HepG2 (cell line): Measurements from ENCODE around the gene ULBP2. TPM values are rescaled to one million over a fixed set of nuclear protein-coding genes. Genes with fewer than 3 reads are reported as not detected.

Experiments
- DNMT1 ChIP-seq: sonication (generic); formaldehyde crosslinking; IDR thresholded peaks from 2 replicates; pipeline ENCODE4 v1.5.1; 2020; ENCODE audit warnings: mild to moderate bottlenecking, missing genetic modification reagents
- ETV6 ChIP-seq: sonication (generic); formaldehyde crosslinking; conservative IDR thresholded peaks from 2 replicates; pipeline ENCODE4 v1.4.0; 2020; ENCODE audit warnings: missing genetic modification reagents
- GATAD2A ChIP-seq: IDR thresholded peaks from 2 replicates; pipeline ENCODE4 v1.6.1; 2016
- HDAC2 ChIP-seq: sonication (generic); formaldehyde crosslinking; IDR thresholded peaks from 2 replicates; pipeline ENCODE4 v1.4.0; 2020; ENCODE audit warnings: missing genetic modification reagents
- IKZF4 ChIP-seq: sonication (generic); formaldehyde crosslinking; IDR thresholded peaks from 2 replicates; pipeline ENCODE4 v1.5.1; 2020; ENCODE audit warnings: borderline replicate concordance, mild to moderate bottlenecking, low read depth, missing genetic modification reagents; ENCODE audit errors: not compliant biosample characterization
- KDM2A ChIP-seq: sonication (generic); formaldehyde crosslinking; IDR thresholded peaks from 2 replicates; pipeline ENCODE4 v1.4.0; 2020; ENCODE audit warnings: low read depth, missing genetic modification reagents, borderline replicate concordance
- MAZ ChIP-seq, 2 experiments: sonication (generic) in 1 of 2; formaldehyde crosslinking in 1 of 2; IDR thresholded peaks; 2 replicates each; pipeline versions ENCODE4 v1.5.0 to v1.6.1; 2012 to 2020; ENCODE audit warnings: low read depth in 2 of 2, mild to moderate bottlenecking in 2 of 2, borderline replicate concordance in 1 of 2, improper control_type of control experiment in 1 of 2, low read length in 1 of 2, missing genetic modification reagents in 1 of 2, moderate library complexity in 1 of 2
- MTA3 ChIP-seq: sonication (generic); formaldehyde crosslinking; IDR thresholded peaks from 2 replicates; pipeline ENCODE4 v1.4.0; 2020; ENCODE audit warnings: missing genetic modification reagents
- MTF1 ChIP-seq: sonication (generic); formaldehyde crosslinking; IDR thresholded peaks from 2 replicates; pipeline ENCODE4 v1.5.0; 2020; ENCODE audit warnings: missing genetic modification reagents
- PCBP1 ChIP-seq: fragments of 200-400 bp; formaldehyde crosslinking; IDR thresholded peaks from 2 replicates; pipeline ENCODE4 v1.6.1; 2017; ENCODE audit warnings: mild to moderate bottlenecking, low read depth, low read length, borderline replicate concordance
- PRMT3 ChIP-seq: sonication (generic); formaldehyde crosslinking; IDR thresholded peaks from 2 replicates; pipeline ENCODE4 v1.8.1; 2022; ENCODE audit warnings: low read depth, mild to moderate bottlenecking, moderate library complexity, missing genetic modification reagents, borderline replicate concordance
- SKIL ChIP-seq: sonication (generic); formaldehyde crosslinking; IDR thresholded peaks from 2 replicates; pipeline ENCODE4 v1.8.0; 2022; ENCODE audit warnings: missing genetic modification reagents, mild to moderate bottlenecking, moderate library complexity, borderline replicate concordance
- SMARCE1 ChIP-seq: fragments of 450-650 bp; IDR thresholded peaks from 2 replicates; pipeline ENCODE4 v1.6.1; 2017; ENCODE audit warnings: borderline replicate concordance
- TFAP4 ChIP-seq: sonication (generic); IDR thresholded peaks from 2 replicates; pipeline ENCODE4 v1.6.1; 2016; ENCODE audit warnings: low read depth, borderline replicate concordance
- TFE3 ChIP-seq: IDR thresholded peaks from 2 replicates; pipeline ENCODE4 v1.6.1; 2016
- ZBTB7B ChIP-seq: sonication (generic); formaldehyde crosslinking; IDR thresholded peaks from 2 replicates; pipeline ENCODE4 v1.4.0; 2020; ENCODE audit warnings: missing genetic modification reagents
- ZNF101 ChIP-seq: sonication (generic); formaldehyde crosslinking; IDR thresholded peaks from 2 replicates; pipeline ENCODE4 v1.4.0; 2020; ENCODE audit warnings: mild to moderate bottlenecking, low read depth, missing genetic modification reagents, borderline replicate concordance
- ZNF207 ChIP-seq: fragments of 450-650 bp; IDR thresholded peaks from 2 replicates; pipeline ENCODE4 v1.6.1; 2016; ENCODE audit warnings: antibody characterized with exemption, borderline replicate concordance
- ZNF317 ChIP-seq: sonication (generic); formaldehyde crosslinking; IDR thresholded peaks from 2 replicates; pipeline ENCODE4 v1.5.0; 2020; ENCODE audit warnings: mild to moderate bottlenecking, missing genetic modification reagents
- ZNF546 ChIP-seq: sonication (generic); formaldehyde crosslinking; conservative IDR thresholded peaks from 2 replicates; pipeline ENCODE4 v1.8.1; 2023; ENCODE audit warnings: mild to moderate bottlenecking, missing genetic modification reagents
- ZNF552 ChIP-seq: sonication (generic); formaldehyde crosslinking; IDR thresholded peaks from 2 replicates; pipeline ENCODE4 v1.9.0; 2022; ENCODE audit warnings: missing genetic modification reagents, mild to moderate bottlenecking, borderline replicate concordance
- ZNF589 ChIP-seq: sonication (generic); formaldehyde crosslinking; conservative IDR thresholded peaks from 2 replicates; pipeline ENCODE4 v1.8.0; 2022; ENCODE audit warnings: mild to moderate bottlenecking, moderate library complexity, missing genetic modification reagents
- ZNF710 ChIP-seq: sonication (generic); formaldehyde crosslinking; IDR thresholded peaks from 2 replicates; pipeline ENCODE4 v1.5.0; 2020; ENCODE audit warnings: mild to moderate bottlenecking, missing genetic modification reagents, borderline replicate concordance
- ZNF772 ChIP-seq: sonication (generic); formaldehyde crosslinking; IDR thresholded peaks from 2 replicates; pipeline ENCODE4 v1.5.0; 2020; ENCODE audit warnings: mild to moderate bottlenecking, missing genetic modification reagents
- polyA plus RNA-seq, 8 experiments: library from polyadenylated mRNA; depleted of rRNA in 3 of 8; stranded (reverse) in 7 of 8; unstranded in 1 of 8; fragments of >200 nt; fragmentation: Illumina TruSeq in 4 of 8; extraction: Trizol in 4 of 8; gene quantifications; 2 replicates each; pipeline versions ENCODE4 v1.2.1 to v1.2.3, GENCODE V29; 2011 to 2016; ENCODE audit warnings: low read depth in 4 of 8, missing spikeins in 1 of 8, mixed read lengths in 1 of 8; ENCODE audit not compliant: insufficient read depth in 1 of 8
- total RNA-seq, 5 experiments: library from RNA; depleted of rRNA; stranded (reverse); fragments of >200 nt; fragmentation: Illumina TruSeq; extraction: Trizol; gene quantifications; 2 replicates each; pipeline ENCODE4 v1.2.3, GENCODE V29; 2016; ENCODE audit warnings: low read depth in 1 of 5

The ULBP2 gene
- total and polyA plus RNA-seq, 2 of the 13 experiments (the other 11 are each of a cell fraction or from before 2014, with no cell fraction given), result not detected

GRCh38 chr6:149922642-149923326 lies 19.0 kb upstream of the ULBP2 start, which contains the start of gene RAET1G (continued):
- TF ChIP-seq TFE3, result no peak
- no peak for TF ChIP-seq GATAD2A
- TF ChIP-seq MTA3 (CRISPR knock-in tag), result no peak
- TF ChIP-seq ZNF710 (CRISPR knock-in tag), result no peak
- no peak for TF ChIP-seq ZNF546 (CRISPR knock-in tag)
- TF ChIP-seq ZNF317 (CRISPR knock-in tag), result no peak
- peak; percentile 45; the same call in 1 of the 2 replicates for TF ChIP-seq KDM2A
- TF ChIP-seq ZNF101 (CRISPR knock-in tag), result no peak
- no peak for TF ChIP-seq PRMT3
- TF ChIP-seq MTF1 (CRISPR knock-in tag), result no peak
- TF ChIP-seq ZNF207, result no peak
- TF ChIP-seq IKZF4 (CRISPR knock-in tag), result peak; percentile 16
- no peak for TF ChIP-seq ZNF772
- TF ChIP-seq SKIL (CRISPR knock-in tag), result no peak
- peak; percentile 33; the same call in 1 of the 2 replicates for TF ChIP-seq TFAP4
- no peak for TF ChIP-seq ZNF552 (CRISPR knock-in tag)
- TF ChIP-seq SMARCE1, result no peak
- TF ChIP-seq MAZ (IDR thresholded peaks at IDR 0.05; ENCODE audit: borderline replicate concordance, low read depth, low read length), result no peak
- TF ChIP-seq MAZ (CRISPR knock-in tag; IDR thresholded peaks at IDR 0.05; ENCODE audit: low read depth), result peak; percentile 63; the same call in 1 of the 2 replicates
- no peak for TF ChIP-seq PCBP1
- TF ChIP-seq HDAC2, result 0 out of 2 replicates have a peak, but pooled peaks have one; percentile 18
- peak; percentile 58; the same call in 1 of the 2 replicates for TF ChIP-seq ZBTB7B (CRISPR knock-in tag)
- no peak for TF ChIP-seq ZNF589 (CRISPR knock-in tag)
- TF ChIP-seq DNMT1 (CRISPR knock-in tag), result no peak
- TF ChIP-seq ETV6 (CRISPR knock-in tag), result no peak
